ENCODE data around the gene OLA1.

The OLA1 gene

DNA sequence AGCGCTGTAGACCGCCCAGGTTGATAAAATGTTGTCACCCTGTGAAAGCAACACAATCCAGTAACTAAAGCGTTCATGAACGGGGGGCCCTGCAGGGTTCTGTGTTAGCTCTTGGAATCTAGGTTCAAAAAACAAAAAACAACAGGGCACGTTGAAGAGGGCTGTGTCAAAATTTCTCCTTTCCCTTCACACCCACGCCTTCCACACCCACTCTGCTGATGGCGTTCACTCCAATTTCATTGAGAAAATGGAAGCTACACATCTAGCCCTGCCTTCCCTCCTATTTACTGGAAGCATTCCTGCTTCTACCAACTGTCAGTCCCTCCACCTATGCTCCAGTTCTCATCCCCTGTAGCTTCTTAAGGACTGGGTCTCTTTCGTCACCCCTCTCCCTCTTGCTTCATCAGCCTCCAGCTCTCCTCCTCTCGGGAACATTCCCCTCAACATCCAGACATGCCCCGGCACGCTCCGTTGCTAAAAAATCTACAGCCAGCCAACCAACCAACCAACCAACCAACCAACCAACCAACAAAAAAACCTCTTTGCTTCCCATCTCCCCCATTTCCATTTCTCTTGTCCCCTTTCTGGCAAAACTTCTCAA is 184.7 kb downstream of the OLA1 start:
- no peak for DNase-seq (ENCODE audit: low read depth)

DNA sequence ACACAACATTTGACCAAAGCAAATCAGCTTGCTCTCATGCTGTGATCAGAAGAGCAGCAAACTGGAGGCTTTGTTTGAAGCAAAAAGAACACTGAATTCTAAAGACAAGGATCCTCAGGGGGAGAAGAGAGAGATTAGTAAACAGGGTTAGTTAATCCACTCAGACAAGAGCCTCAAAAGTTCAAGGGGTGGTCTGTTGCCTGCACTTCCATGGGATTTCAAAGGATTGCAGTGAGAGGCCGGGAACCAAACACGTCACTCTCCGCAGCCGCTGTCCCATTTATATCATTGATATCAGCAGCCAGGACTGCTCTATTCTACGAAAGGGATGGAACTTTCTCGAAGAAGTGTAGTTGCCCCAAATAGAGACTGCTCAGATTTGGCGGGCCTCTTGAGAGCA is 185.4 kb downstream of the OLA1 start:
- DNase-seq (ENCODE audit: low read depth), result no peak

DNA sequence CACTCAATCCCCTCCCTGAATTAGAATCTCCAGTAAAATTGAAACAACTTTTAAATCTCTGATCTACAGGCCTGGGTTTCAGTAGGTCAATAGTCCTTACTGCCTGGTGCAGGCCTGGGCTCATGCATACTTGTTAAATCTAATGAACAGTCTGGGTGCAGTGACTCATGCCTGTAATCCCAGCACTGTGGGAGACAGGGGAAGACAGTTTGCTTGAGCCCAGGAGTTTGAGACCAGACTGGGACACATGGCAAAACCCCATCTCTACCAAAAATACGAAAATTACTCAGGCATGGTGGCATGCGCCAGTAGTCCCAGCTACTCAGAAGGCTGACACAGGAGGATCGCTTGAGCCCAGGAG is 188.5 kb downstream of the OLA1 start:
- peak; percentile 71 for DNase-seq (ENCODE audit: low read depth)

- peak; percentile 96 for DNase-seq (ENCODE audit: low read depth)
These were observed 189.0 kb downstream of the OLA1 start for GRCh38 chr2:174059178-174059883.

DNA sequence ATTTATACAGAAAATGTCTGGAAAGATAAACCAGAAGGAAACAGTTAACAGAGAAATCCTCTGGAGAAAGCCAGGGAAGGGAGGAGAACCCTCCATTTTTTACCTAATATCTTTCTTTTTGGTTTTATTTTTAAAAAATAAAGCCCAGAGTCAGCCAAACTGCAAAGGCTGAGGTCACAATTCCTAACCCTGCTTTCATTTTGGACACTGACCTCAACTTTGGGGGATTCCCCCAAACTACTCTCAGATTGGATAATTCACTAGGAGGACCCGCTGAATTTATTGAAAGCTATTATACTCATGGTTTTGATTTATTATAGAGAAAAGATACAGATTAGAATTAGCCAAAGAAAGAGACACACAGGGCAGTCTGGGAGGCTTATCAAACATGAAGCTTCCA is 189.9 kb downstream of the OLA1 start:
- no peak for DNase-seq (ENCODE audit: low read depth)

GRCh38 chr2:174058026-174058425 is 190.3 kb downstream of the OLA1 start:
- DNase-seq (ENCODE audit: low read depth), result no peak

GRCh38 chr2:174054926-174055325 is 193.4 kb downstream of the OLA1 start:
- DNase-seq (ENCODE audit: low read depth), result peak; percentile 70

DNA sequence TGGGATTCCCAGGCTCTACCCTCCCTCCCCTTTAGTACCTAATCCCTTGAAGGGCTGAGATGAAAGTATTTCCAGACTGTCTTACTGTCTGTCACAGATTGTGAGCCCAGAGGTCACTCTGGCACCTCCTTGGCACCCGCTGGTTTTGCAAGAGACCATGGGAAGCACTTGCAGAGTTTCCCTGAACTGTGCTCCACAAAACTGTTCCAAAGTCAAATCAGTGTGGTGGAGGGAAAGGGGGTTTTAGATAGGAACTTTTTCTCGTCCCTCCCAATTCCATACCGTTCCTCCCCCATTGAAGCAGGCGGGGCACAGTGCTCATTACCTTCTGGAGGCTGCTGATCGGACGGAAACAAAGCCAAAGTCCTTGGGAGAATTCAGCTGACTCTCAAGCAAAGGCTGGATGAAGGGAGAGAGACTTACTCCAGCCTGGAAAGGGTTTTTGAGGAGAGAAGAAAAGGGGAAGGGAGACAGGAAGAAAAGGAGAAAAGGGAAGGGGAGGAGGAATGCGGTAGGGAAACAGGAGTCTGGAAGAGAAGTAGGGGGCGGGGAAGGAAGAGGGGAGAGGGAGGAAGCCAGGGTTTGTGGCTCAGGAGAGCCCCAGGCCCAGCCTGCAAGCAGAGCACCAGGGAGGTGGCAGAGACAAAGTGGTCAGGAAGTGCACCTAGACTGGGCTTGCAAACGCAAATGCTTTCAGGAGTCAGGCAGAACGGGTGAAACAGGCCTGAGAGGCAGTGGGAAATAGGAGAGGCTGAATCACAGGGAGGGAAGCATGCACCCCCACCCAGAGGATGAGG is 194.8 kb downstream of the OLA1 start:
- DNase-seq (ENCODE audit: low read depth), result no peak

- DNase-seq (ENCODE audit: low read depth), result no peak
These were observed 195.8 kb downstream of the OLA1 start for GRCh38 chr2:174052584-174052976.

- peak; percentile 81 for DNase-seq (ENCODE audit: low read depth)
These were observed 196.4 kb downstream of the OLA1 start for GRCh38 chr2:174051741-174052583.

- no peak for DNase-seq (ENCODE audit: low read depth)
These were observed 197.3 kb downstream of the OLA1 start for GRCh38 chr2:174051068-174051467.

DNA sequence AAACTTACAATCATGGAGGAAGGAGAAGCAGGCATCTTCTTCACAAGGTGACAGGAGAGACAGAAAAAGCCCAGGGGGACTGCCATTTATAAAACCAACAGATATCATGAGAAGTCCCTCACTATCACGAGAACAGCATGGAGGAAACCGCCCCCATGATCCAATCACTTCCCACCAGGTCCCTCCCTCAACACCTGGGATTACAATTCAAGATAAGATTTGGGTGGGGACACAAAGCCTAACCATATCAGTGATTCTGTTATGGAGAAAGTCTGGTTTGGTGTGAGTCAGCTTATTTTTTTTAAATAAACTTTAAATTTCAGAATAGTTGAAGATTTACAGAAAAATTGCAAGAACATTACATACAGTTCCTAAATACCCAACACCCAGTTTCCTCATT is 198.4 kb downstream of the OLA1 start:
- no peak for DNase-seq (ENCODE audit: low read depth)

DNA sequence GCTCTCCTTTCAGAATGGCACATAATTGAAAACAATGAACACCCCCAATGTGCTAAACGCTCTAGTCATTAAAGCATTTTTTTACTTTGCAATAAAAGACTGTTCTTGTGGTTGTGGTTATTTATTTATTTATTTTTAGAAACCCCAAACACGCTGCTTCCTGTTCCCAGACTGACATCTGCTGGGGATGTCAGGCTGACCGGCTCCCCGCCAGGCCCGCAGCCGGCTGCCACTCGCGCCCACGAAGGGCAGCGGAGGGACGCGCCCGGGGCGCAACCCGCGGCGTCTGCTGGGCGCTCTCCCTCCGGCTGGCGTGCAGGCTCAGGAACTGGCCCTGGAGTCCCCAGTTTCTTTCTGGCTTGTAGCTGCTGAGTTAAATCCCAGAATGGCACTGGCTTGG is 200.1 kb downstream of the OLA1 start:
- DNase-seq (ENCODE audit: low read depth), result no peak

GRCh38 chr2:174047746-174048145 is 200.6 kb downstream of the OLA1 start:
- DNase-seq (ENCODE audit: low read depth), result no peak

DNA sequence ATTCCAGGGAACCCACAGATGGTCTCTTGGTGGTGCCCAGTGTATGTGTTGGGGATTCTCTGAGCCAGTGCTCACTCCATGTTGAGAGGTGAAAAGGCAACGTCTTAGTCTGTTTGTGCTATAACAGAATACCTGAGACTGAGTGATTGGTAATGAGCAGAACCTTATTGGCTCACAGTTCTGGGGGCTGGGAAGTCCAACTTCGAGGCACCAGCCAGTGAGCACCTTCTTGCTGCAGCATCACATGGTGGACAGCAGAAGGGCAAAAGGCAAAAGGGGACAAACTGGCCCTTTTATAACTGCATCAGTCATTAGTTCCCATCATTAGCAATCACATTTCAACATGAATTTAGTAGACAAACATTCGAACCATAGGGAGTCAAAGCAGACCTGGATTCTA is 202.2 kb downstream of the OLA1 start:
- no peak for DNase-seq (ENCODE audit: low read depth)

DNA sequence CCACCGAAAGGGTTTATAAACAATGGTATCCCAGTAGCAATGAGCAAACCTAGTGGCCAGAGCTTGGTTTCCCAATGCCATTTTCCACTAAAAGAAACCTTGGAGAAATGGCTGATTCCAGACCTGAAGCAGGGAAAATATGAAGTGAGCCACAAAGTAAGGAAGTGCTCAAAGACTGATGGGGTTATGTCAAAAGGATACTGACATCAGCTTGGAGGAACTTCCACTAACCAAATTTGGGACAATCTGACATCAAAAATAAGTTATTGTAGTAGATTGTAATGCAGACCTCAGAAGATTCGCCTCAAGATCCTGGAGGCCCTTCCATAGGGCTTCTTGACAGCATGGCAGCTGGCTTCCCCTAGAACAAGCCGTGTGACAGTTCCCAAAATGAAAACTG is 203.8 kb downstream of the OLA1 start:
- DNase-seq (ENCODE audit: low read depth), result no peak

DNA sequence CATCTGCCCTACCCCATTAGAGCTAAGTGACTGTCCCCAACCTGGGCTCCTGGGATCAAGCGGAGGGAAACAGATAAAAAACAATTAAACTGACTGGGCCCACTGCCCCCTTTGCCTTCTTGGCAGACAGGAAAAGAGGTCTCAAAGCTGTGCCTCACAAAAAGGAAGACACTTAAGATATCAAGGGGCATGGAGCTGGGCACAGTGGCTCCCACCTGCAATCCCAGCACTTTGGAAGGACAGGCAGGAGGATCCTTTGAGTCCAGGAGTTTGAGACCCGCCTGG is 208.0 kb downstream of the OLA1 start:
- no peak for DNase-seq (ENCODE audit: low read depth)

DNA sequence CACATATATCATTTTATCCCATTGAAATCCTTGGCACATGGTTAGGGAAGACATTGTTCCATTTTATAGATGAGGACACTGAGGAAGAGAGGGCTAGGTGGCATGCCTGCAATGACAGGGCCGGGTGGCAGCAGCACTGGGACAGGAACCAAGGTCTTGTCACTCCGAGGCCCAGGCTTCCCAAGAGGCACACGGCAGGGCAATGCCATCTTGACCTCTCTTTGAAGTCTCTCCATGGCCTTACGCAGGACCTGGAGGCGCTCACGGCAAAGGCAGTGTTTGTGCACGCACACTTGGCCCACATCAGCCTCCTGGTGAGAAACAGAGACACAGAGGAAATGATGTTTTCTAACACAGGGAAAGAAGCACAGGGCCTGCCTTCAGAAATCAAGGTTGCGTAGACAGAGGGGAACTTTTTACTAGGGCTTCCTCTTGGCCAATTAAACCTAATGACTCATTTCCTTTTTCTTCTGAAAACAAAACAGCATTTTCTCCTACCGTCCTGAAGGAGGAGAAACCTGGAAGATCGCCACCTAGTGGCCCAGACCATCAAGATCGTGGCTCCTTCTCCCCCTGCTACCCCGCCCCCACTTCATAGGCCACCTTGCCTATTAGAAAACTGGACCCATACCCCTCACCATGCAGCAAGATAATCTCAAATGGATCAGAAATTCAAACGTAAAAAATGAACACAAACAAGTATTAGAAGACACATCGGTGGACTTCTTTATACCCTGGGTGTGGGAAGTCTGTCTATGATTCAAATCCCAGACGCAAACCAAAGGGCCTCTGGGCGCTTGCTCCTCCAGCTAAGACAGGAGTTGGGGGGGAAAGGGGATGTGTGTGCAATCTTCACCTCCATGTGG is 208.5 kb downstream of the OLA1 start:
- DNase-seq (ENCODE audit: low read depth), result peak; percentile 94

DNA sequence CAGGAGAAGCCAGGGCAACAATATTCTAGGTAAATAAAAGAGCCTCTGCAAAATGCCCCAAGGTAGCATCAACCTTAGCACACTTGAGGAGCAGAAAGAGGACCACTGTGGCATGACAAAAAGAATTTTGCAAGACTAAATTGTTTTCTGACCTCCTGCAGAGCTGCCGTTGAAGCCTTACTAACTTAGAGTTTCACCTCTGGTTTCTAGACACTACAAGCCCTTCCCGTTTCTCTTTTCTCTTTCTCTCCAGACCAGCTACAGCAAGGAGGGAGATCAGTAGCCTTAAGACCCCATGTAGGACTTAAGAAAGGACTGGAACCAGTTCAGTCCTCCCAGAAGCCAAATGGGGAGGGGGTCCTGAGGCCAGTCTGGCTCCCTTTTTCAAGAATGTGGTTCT is 209.9 kb downstream of the OLA1 start:
- DNase-seq (ENCODE audit: low read depth), result no peak

DNA sequence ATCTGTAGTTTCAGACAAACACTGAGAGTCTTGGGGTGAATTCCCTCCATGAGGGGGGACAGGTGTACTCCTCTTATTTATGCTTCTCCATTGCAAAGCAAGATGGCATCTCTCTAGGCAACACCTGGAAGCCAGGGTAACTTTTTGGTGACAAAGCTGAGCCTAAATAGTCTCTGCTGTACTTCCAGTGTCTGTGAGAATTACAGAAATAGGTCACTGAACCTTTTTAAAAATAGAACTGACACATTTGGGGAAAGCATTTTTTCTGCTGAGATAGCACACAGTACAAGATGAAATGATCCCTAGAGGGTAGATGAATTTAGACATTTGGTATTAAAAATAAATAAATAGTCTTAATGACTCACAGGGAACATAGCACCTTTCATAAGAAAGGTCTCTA is 211.5 kb downstream of the OLA1 start:
- DNase-seq (ENCODE audit: low read depth), result no peak

DNA sequence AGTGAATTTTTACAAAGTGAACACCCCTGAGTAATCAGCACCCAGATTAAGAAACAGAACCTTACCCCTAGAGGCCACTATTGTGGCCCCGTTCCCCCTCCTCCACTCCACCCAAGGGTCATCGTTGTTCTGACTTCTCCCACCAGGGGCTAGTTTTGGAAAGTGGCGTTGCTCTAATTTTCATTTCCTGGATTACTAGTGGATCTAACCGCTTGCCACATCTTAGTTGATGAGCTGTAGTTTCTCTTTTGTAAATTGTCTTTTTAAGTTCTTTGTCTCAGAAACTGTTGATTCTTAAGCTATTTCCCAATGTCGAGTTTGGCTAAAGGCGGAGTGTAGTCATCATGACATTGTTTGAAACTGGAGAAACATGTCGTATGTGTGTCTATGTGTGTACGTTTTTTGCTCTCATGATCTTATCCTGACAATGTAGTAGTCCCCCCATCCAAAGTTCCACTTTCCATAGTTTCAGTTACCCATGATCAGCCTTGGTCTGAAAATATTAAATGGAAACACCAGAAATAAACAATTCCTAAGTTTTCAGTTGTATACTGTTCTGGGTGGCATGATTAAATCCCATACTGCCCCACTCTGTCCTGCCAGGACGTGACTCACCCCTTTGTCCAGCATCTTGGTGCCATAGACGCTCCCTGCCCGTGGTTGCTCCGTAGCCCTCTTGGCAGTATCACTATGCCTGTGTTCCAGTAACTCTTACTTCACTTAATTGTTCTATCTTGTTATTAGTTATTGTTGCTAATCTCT is 212.2 kb downstream of the OLA1 start:
- DNase-seq (ENCODE audit: low read depth), result no peak
